HG02588 (cell line): ENCODE measurements around the gene PRDM7.
"Not testable (repeated sequence)": the region's sequence is repeated elsewhere in the genome, so short reads cannot be mapped to it uniquely, and the experiment has no call there.

Experiments
- ATAC-seq: cut with Tn5 transposase; IDR thresholded peaks from one replicate; pipeline ENCODE4 v1.9.1; 2021; ENCODE audit warnings: mild to moderate bottlenecking, moderate library complexity; ENCODE audit not compliant: unreplicated experiment

PRDM7 gene

DNA sequence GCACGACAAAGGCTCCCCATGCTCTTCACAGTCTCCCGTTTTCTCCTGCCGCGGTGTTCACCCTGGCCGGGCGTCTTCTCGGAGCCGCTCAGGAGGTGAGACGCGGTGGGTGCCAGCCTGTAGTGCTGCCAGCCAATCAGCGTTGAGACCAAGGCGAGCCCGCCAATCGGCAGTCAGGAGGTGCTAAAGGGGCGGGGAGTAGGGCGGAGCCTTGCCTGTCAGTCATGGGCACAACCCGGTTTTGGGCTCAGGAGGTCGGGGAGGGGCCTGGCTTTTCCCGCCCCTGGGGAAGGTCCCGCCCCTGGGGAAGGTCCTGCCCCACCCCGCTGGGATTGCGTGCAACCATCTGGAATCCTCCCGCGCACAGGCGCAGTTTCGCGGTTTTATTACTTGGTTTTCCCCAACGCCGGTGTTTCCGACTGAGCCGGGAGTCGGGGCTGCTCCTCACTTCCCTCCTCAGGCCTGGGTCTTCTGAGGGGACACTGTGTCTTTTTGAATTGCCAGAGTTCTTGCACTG, at the start of gene PRDM7:
TSS of gene PRDM7 (minus strand) at position 92 of the 517 bp plus-strand sequence. CDS start 1,421 bp downstream, outside the sequence.
- peak; percentile 95 for ATAC-seq

DNA sequence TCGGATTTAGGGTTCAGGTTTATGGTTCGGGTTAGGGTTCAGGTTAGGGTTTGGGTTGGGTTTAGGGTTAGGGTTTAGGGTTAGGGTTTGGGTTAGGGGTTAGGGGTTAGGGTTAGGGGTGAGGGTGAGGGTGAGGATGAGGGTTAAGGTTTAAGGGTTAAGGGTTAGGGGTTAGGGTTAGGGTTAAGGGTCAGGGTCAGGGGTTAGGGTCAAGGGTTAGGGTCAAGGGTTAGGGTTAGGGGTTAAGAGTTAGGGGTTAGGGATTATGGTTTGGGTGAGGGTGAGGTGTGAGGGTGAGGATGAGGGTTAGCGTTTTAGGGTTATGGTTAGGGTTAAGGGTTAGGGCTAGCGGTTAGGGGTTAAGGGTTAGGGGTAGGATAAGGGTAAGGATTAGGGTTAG, 44.7 kb upstream of the PRDM7 start:
- not testable (repeated sequence) for ATAC-seq

DNA sequence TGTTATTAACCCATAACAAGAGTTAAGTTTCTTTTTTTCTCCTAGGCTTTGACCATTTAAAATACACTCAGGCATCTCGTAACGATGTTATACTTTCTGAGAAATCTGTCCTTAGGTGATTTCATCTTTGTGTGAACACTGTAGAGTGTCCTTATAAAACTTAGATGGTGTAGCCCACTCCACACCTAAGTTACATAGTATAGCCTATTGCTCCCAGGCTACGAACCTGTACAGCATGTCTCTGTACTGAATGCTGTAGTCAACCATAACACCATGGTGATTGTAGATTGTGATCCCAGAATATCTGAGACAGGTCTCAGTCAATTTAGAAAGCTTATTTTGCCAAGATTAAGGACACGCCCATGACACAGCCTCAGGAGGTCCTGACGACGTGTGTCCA, 30.5 kb upstream of the PRDM7 start:
- ATAC-seq: not testable (repeated sequence)

DNA sequence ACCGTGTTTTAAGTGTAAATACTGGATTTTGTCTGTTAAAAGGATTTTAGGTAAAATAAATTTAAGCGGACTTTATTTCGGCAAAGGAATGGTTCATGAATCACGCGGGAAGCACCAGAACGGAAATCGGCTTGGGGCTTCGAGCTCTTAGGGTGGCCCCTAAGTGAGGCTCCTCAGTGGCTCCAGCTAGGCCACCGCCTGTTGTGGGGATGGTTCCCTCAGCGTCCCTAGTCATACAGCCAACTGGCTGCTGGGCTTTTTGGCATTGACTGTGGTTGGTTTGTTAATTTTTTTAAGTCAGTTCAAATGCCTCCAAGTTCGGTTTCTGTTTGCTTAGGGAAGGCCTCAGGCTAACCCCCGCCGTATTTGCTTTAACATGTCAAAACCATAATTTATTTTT, 29.9 kb upstream of the PRDM7 start:
- not testable (repeated sequence) for ATAC-seq

DNA sequence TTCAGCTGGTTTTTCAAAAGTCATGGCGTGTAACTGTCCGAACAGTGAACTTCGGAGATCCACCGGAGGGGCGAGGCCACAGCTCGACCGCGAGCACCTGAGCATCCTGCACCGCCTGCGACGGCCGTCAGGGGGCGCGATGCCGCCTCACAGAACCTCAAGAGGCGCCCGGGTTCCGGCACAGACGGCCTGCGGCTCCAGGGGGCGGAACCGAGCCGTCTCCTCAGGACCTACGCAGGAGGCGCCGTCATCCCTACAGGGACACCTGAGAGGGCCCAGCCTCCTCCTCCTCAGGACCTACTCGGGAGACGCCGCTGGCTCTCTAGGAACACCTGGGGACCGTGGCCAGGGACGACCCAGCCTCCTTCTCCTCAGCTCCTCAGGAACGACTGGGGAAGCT, 29.1 kb upstream of the PRDM7 start:
- not testable (repeated sequence) for ATAC-seq

DNA sequence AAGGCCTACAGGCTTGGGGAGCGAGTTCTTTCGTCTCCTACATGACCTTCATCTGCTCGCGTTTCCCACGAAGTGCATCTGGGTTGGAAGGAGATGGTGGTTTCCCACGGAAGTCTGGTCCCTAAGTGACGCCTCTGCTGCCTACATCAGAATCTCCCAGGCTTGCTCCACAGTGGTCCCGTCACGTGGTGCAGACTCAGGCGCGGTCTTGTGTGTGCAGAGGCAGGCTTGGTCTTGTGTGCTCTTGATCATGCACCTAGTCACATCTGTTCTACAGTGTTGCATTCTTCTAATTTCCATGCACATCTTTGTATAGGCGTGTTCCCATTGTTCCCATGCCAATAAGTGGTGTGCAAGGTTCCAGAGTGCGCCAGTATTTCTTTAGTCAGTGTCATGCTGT, 27.6 kb upstream of the PRDM7 start:
- ATAC-seq: not testable (repeated sequence)

DNA sequence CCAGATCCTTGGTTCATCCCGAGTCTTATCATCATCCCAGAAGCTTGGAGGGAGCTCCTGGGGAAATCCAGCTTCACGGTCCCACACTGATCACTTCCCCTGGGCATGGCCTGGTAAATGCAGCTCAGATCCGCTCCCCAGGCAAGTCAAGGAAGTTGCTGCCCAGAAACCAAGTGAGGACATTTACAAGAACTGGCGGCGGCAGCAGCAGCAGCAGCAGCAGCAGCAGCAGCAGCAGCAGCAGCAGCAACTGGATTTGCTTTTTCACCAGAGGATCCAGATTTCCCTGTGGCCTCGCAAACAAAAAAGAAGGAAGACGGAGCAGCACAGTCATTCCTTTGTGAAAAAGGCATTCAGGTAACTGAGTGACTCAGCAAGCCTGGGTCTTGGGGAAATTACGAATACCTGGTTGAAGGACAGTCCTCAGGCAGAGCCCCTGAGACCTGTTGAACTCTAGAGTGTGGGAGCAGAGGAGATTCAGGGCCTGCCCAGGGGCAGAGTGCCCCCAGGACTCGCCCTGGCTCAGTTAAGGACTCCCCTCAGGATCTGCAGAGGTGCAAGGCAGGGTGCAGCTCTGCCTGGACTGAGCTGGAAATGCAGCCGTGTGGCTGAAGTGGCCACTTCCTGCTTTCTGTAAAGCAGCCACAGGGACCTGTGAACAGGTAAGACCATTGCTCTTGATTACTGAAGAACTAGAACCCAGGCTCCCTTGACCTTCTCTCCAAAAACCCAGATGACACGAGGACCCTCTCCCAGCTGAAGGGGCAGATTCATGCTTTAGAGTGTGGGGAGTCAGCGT, 25.2 kb upstream of the PRDM7 start:
- ATAC-seq: not testable (repeated sequence)

DNA sequence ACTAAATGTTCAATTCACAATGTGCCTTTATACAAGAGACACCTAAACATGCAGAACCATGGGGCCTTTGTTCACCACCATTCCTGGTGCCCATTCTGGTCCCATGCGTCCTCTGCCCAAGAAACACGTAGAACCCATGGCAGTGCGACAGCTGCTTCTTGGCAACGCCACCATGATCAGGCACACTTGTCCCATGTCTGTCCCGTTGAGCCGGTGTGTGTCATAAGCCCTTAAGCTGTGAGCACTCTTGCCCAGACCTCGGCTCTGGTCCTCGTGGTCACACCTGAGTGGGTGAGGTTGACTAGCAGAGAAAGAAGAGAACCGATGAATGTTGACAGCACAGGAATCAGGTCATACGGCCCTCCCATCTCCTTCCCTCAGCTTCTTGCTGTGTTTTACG, 24.2 kb upstream of the PRDM7 start:
- not testable (repeated sequence) for ATAC-seq

DNA sequence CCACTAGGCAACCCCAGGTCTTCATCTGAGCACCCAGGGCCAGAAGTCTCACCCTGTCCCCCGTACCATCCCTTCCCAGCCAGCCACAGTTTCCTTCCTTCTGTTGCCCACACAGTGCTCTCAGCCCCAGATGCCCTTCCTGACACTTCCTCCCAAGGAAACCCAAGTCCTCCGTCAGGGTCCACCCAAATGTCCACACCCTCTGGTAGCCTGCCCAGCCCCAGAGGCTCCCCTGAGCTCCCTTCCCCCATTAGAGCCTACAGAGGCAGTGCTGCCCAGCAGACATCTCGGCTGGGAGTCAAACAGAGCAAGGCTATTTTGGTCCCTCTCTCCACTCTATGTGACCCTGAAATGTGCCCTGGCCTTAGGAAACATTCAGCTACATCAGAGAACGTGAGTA, 23.7 kb upstream of the PRDM7 start:
- ATAC-seq: not testable (repeated sequence)

DNA sequence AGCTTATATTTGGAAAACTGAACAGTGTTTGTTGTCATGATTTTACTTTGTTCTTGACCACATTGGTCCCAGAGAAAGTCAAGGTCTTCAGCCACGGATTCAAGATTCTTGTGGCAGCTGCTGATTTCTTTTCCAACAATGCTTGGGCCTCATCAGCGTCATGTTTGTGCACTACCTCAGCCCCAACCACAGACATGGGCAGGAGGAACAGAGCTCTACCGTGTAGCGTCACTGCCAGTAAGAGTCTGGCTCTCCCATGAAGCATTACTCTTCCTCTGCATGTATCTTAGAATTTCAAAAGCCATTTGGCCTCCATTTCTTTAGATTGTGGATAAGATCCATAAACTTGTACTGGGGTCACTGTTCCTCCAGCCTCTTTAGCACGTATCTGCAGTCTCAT, 23.1 kb upstream of the PRDM7 start:
- ATAC-seq: not testable (repeated sequence)

DNA sequence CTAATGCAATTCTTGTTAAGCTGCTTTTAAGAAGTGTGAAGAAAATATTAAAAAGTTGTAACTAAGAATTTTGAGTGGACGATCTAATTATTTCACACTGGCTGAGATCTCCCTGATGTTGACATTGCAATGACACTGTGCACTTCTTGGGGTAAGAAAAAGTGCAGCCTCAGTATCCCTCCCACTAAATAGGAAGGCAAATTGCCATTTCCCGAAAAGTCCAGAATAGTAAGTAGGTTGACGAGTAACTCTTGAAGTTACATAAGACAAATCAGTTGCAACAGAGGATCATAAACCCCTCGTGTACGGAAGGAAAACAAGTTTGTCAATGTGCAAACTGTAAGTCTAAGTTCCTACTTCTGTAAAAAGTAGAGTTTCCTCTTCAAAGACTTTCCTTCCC, 21.8 kb upstream of the PRDM7 start:
- not testable (repeated sequence) for ATAC-seq

DNA sequence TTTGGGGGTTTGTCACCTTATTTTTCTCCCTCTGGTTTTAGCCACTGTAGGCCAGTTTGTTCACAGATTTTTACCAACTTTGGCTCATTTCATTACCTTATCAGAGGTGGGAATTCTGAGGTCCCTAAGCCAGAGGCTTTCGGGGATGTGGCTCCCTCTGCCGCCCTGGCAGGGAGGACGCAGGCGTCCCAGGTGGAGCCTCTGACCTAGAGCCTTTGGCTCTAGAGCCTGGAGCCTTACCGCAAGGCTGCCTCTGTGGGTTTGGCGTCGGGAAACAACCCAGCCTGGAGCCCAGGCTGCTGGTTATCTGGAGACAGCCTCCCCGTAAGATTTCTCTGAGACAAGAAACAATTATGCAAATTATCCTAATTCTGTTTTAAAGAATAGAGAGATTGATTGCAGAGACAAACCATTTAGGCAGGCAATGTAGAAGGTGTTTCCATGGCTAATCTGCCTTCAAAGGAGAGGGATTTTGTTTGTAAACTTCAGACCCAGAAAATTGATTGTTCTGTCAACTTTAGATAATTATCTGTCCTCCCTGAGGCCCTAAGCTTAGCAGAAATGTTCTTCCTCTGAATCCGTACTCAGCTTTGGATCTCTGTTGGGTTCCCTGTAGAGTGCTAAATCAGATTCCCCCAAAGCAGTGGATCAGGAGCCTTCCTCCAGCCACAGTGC, 20.0 kb upstream of the PRDM7 start:
- not testable (repeated sequence) for ATAC-seq

DNA sequence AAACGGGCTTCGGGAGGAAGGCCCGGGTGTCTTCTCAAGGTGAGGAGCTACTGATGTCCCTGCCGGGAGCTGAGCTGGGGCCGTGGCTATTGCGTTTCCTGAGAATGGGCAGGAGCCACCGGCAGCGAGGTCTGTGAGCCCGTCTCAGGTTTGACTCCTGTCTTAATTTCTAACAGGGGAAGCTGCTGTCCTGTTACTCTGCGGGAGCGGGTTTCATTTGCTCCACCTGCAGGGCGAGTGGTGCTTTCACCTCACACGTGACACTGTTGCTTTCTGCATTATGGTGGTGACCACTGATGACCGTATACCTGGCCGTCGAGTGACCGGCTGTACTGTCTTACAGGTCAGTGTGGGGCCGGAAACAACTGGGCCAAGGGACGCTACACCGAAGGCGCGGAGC, 17.7 kb upstream of the PRDM7 start:
- ATAC-seq: not testable (repeated sequence)

DNA sequence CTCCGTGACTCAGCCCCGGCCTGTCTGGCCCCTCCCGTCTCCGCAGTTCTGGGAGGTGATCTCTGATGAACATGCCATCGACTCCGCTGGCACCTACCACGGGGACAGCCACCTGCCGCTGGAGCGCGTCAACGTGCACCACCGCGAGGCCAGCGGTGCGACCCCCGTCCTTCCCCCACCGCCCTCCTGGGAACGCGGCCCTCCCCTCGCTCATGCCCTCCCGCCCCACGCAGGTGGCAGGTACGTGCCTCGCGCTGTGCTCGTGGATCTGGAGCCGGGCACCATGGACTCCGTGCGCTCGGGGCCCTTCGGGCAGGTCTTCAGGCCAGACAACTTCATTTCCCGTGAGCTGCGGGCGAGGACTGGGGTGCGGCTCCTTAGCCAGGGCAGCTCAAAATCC, 17.2 kb upstream of the PRDM7 start:
- not testable (repeated sequence) for ATAC-seq

DNA sequence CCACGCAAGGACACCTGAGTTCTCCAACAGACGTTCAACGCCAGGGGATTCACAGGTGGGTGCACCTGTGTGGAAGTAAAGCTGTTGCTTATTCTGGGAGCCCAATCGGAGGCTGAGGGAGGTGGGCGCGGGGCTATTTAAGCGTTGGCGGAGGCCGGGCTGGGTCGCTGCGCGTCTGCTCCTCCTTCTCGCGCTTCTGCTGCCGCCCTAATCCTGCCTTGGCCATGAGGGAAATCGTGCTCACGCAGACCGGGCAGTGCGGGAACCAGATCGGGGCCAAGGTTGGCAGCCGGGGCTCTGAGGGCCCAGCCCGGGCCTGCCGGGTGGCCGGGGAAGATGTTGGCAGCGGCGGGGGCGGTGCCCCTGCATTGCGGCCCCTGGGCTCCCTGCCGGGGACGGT, 16.7 kb upstream of the PRDM7 start:
- not testable (repeated sequence) for ATAC-seq

DNA sequence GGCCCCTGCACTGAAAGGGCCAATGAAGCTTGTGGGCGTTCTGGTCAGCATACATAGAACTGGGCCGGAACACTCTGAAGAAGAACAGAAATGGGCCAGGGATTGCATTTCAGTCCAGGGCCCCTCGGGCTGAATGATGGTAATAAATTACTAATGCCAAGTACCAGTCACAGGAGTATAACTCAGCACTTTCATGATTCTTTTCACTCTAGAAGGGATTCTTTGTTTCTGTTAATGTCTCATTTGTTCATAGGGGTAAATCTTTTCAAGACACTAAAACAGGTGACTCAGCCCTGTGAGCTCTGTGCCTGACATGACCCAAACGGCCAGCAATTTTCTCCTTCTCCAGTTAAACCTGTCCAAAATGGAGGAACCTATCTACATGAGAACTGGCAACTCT, 15.7 kb upstream of the PRDM7 start:
- ATAC-seq: not testable (repeated sequence)

DNA sequence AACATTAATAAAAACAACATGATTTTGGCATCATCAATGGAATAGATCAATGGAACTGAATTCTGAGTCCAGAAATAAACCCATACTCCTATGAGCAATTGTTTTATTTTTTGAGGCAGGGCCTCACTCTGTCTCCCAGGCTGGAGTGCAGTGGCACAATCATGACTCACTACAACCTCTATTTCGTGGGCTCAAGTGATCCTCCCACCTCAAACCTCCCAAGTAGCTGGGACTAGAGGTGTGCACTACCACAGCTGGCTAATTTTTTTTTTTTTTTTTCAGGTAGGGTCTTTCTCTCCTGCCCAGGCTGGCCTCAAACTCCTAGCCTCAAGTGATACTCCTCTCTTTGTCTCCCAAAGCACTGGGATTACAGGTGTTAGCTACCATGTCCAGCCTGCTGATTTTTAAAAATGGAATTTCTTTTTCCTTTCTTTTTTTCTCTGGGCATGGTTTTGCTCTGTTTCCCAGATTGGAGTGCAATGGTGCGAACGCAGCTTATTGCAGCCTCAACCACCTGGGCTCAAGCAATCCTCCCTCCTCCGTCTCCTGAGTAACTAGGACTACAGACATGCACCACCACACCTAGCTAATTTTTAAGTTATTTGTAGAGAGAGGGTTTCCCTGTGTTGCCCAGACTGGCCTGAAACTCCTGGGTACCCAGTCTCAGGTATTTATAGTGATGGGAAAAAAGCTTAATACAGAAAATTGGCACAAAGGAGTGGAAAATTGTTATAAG, 7.3 kb upstream of the PRDM7 start:
- ATAC-seq: no peak

DNA sequence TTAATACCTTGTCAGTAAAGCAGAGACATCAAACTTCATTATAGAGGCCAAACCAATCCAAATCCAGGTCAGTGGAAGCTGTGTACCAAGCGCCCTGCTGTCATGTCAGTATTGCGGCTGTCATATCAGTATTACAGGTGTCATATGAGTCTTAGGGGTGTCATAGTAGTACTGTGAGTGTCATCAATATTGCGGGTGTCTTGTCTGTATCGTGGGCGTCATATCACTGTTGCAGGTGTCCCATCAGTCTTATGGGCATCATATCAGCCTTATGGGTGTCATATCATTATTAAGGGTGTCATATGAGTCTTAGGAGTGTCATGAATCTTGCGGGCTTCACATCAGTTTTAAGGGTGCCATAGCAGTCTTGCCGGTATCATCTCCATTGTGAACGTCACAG, 6.0 kb upstream of the PRDM7 start:
- ATAC-seq: no peak

DNA sequence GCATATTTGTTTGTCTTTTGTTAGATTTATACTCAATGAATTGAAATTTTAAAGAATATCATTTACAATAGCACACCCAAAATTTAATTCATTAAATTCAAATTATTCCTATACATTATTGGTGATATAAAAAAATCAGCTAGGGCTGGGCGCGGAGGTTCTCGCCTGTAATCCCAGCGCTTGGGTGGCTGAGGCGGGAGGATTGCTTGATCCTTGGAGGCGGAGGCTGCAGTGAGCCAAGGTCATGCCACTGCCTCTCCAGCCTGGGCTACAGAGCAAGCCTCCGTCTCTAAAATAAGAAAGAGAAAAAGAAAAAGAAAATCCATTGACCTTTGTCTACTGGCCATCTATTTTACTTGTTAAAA, 4.5 kb upstream of the PRDM7 start:
- ATAC-seq: no peak

DNA sequence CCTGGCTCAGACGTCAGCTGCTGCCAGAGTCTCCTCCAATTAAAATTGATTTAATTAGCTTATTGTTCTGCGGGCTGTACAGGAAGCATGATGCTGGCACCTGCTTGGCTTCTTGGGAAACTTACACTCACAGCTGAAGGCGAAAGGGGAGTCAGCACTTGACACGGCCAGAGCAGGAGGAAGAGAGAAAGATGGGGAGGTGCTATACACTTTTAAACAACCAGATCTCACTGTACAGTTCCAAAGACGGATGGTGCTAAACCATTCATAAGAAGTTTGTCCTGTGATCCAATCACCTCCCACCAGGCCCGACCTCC, 1.4 kb upstream of the PRDM7 start:
- no peak for ATAC-seq

DNA sequence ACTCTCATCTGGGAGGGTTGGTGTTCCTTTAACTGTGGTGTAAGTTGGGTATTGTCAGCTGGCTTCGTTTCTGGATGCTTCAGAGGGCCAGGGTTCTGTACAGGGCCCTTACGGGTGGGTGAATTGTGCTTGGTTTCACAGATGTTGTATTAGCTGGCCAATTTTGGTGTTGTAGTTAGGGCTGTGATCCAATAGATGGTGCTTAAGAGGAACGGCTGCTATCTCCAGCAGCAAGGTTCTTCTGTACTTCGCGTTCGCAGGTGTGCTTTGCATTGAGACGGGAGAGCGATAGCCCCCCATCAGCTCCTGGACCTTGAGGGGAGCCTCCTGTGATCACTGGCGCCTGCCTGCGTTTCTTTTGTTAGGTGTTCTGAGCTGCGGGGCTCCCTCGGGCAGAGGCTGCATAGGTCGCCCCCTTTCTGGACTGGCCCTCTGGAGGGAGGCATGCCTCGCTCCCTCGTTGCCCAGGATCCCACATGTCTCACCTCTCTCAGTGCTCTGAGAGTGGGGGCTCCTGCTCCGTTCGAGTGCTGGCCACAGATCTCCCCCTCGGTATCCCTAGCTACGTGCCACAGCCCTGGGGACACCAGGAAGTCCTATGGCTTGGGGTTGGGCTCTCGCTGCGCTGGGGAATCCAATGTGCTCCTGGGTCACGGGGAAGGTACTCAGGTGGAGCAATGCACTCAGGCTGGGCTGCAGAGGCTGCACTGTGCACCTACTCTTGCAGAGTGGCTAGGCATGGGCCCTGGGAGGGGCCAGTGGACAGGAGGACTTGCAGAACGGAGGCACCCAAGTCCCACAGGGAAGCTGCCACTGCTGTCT, 837 bp upstream of the PRDM7 start:
- ATAC-seq: peak; percentile 23
